ENCODE results near the gene BRSK2. TPM values are rescaled to one million over a fixed set of nuclear protein-coding genes. Genes with fewer than 3 reads are reported as not detected.

The BRSK2 gene
- total RNA-seq, 4 donors from 2014 or later = 0.72 to 1.6 (median 0.82) TPM; not detected in 1

GRCh38 chr11:1468002-1468401, 78.3 kb downstream of the BRSK2 start:
- DNase-seq (ENCODE audit: low spot score) (no peak), ATAC-seq (ENCODE audit: low FRiP score) (no peak)
- TF ChIP-seq, protein P1, sequence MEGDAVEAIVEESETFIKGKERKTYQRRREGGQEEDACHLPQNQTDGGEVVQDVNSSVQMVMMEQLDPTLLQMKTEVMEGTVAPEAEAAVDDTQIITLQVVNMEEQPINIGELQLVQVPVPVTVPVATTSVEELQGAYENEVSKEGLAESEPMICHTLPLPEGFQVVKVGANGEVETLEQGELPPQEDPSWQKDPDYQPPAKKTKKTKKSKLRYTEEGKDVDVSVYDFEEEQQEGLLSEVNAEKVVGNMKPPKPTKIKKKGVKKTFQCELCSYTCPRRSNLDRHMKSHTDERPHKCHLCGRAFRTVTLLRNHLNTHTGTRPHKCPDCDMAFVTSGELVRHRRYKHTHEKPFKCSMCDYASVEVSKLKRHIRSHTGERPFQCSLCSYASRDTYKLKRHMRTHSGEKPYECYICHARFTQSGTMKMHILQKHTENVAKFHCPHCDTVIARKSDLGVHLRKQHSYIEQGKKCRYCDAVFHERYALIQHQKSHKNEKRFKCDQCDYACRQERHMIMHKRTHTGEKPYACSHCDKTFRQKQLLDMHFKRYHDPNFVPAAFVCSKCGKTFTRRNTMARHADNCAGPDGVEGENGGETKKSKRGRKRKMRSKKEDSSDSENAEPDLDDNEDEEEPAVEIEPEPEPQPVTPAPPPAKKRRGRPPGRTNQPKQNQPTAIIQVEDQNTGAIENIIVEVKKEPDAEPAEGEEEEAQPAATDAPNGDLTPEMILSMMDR (IDR thresholded peaks at IDR 0.05) = no peak

- TF ChIP-seq, protein P1 (IDR thresholded peaks at IDR 0.05) = no peak
- no peak for ATAC-seq (ENCODE audit: low FRiP score)
- no peak for DNase-seq (ENCODE audit: low spot score)
Observed at GRCh38 chr11:1468473-1469066, 78.8 kb downstream of the BRSK2 start.

- DNase-seq (ENCODE audit: low spot score) (no peak), ATAC-seq (ENCODE audit: low FRiP score) (no peak)
Observed at GRCh38 chr11:1469287-1469910, 79.7 kb downstream of the BRSK2 start.

GRCh38 chr11:1469911-1470680, 80.4 kb downstream of the BRSK2 start:
- DNase-seq (ENCODE audit: low spot score) = no peak
- no peak for ATAC-seq (ENCODE audit: low FRiP score)
- TF ChIP-seq, protein P1 (IDR thresholded peaks at IDR 0.05) = no peak

More at GRCh38 chr11:1469287-1469910, 79.7 kb downstream of the BRSK2 start:
- TF ChIP-seq, protein P1 (IDR thresholded peaks at IDR 0.05) = no peak

GRCh38 chr11:1470681-1471611, 81.2 kb downstream of the BRSK2 start:
- ATAC-seq (ENCODE audit: low FRiP score) = no peak
- TF ChIP-seq, protein P1 (IDR thresholded peaks at IDR 0.05) = no peak
- DNase-seq (ENCODE audit: low spot score) = no peak

DNA sequence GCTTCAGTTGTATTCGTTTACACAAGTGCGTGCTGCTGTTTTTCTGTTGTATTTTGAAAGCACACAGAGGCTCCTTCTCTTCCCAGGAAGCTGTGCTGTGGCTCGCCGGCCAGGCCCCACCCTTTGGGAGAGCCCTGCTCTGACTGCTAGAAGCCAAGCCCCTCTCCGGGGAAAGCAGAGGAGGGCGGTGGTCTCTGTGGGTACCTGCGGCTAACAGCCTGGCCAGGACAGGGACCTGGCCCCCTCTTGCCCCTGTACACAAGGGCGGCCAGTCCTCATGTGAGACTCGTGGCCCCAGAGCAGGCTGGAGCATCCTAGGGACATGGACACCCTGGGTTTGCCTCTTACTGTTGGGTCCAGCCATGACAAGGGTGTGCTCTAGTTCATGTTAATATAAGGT, 82.0 kb downstream of the BRSK2 start:
- DNase-seq (ENCODE audit: low spot score) (no peak), ATAC-seq (ENCODE audit: low FRiP score) (no peak)
- TF ChIP-seq, protein P1 (IDR thresholded peaks at IDR 0.05) = no peak
